Measurements from ENCODE around the gene PTPN4.
"Not testable (repeated sequence)": the region's sequence is repeated elsewhere in the genome, so short reads cannot be mapped to it uniquely, and the experiment has no call there.

Gene PTPN4

DNA sequence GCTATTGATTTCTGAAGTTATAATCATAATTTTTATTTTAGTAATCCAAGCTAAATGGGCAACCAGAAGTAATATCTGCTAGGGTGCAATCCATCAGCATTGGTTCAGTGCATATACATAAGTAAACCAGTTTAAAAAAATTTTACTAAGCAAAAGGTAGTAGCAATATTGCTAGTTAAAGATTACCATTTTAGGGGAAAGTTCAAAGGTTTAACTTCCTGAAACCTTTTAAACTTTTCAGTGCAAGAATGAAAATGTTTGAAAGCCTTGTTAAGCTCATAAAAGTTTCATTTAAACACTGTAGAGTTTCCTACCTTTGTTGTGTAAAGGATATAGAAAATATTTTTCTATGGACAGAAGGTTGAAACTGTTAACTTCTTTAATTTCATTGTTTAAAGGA is 222.2 kb downstream of the PTPN4 start:
- DNase-seq: no peak

GRCh38 chr2:119982506-119982905 is 222.8 kb downstream of the PTPN4 start:
- DNase-seq: no peak

DNA sequence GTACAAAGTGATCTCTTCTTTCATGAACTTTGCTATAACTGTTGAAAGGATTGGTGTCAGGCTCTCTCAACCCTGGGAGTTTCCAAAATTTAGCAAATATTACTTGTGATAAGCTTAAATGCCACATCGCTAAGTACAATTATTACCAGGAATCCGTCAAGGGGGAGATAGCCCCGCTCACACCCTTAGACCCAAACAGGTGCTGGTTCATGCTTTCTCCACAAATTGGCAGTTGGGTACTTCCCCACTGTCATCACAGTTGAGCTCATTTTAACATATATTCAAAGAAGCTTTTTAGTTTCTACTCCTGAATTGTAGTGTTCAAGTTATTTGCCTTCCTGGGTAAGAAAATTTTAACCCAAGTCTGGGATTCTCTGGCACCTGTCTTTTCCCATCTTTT is 223.4 kb downstream of the PTPN4 start:
- no peak for DNase-seq

GRCh38 chr2:119996148-119996547 is 236.4 kb downstream of the PTPN4 start:
- no peak for DNase-seq

- DNase-seq: not testable (repeated sequence)
These were observed 237.5 kb downstream of the PTPN4 start for GRCh38 chr2:119996896-119997891.

GRCh38 chr2:120001471-120001870 is 241.7 kb downstream of the PTPN4 start:
- no peak for DNase-seq

- no peak for DNase-seq
These were observed 244.5 kb downstream of the PTPN4 start for GRCh38 chr2:120004254-120004653.

GRCh38 chr2:120005834-120006521 is 246.3 kb downstream of the PTPN4 start:
- DNase-seq: no peak

DNA sequence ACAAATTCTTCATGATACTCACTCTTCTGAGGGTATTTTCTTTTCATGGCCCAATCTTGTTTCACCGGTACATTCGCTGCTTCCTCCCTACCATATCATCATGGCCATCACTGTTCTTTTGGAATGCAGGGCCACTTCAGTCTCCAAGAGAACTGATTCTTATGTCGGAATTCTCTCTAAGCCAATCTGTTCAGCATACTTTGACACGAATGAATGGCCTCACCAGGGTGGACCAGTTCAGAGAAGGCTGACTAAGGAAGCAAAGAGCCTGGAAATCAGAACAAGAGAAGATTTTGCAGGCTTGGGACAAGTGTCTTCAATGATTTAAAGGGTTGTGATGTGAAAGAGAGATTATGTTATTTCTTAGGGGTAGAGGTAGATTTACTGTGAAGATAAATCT is 248.1 kb downstream of the PTPN4 start:
- no peak for DNase-seq

DNA sequence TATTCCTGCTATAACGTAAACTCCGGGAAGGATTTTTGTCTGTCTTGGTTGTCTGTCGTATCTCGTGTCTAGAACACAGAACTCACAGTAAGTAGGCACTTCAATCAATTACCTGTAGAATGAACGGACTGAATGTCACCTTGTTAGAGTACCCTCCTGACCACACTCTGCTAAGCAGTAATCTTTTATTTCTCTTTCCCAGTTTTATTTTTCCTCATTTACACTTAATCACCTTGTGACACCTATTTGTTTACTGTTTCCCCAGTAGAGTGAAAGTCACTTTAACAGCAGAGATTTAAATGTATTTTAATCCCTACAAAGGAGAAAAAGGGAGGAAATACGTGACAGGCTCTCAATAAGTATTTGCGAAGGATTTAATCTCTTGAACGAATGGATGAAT is 252.6 kb downstream of the PTPN4 start:
- DNase-seq: peak; percentile 66

- DNase-seq: peak; percentile 88
These were observed 253.3 kb downstream of the PTPN4 start, which contains the start of gene EPB41L5 for GRCh38 chr2:120012771-120013596. Gene EPB41L5, plus strand, starts transcription at chr2:120013077. Its CDS starts 6,008 bp downstream, at chr2:120019085.

DNA sequence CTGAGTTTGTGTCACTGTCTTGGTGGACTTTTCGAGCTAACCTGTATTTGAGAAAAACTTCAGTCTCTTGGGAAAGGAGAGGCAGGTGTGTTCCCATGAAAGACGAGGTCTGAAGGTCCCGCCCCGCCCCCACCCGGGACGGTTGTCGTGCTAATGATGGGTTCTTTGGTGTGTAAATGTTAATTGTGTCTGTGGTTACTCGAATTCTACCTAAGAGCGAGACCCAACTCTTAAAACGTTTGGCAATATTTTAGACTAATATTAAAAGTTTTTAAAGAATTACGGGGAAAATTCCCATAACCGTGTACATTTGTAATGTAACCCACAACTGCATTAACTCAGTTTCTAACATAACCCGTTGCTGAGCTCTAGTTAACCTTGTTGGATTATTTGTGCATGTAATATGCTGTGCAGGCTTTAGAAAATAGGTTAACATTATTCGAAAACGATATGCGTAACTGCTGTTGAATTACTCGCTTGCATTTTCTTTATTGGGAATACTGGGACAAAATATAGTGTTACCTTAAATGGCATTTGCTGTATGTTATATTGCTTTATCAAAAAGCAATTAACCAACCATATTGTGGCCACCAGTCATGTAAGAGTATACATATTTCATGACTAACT is 254.0 kb downstream of the PTPN4 start:
- peak; percentile 45 for DNase-seq

- DNase-seq: no peak
These were observed 254.7 kb downstream of the PTPN4 start for GRCh38 chr2:120014226-120014980.

- no peak for DNase-seq
These were observed 257.1 kb downstream of the PTPN4 start for GRCh38 chr2:120016800-120017199.

DNA sequence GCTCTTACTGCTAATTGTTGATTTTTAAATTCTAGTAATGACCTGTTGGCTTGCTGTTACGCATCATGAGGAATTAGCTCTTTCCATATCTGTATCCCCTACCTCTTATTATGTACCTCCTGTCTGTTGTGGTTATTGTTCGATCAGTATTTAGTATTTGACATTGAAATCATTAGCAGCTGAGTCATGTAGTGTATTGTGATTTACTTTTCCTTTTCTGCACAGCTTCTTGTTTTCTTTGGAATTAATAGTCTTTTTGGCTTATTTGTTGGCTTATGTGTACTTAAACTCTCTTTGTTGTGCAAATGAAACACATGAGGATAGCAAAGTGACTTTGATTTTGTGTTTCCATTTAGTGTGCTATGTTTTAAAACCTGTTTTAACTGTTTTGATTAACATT is 257.5 kb downstream of the PTPN4 start:
- DNase-seq: no peak

- DNase-seq: no peak
These were observed 258.8 kb downstream of the PTPN4 start for GRCh38 chr2:120018549-120018948.

- no peak for DNase-seq
These were observed 260.8 kb downstream of the PTPN4 start for GRCh38 chr2:120020554-120020953.

GRCh38 chr2:120022505-120022904 is 262.8 kb downstream of the PTPN4 start:
- DNase-seq: not testable (repeated sequence)

GRCh38 chr2:120026890-120027289 is 267.2 kb downstream of the PTPN4 start:
- DNase-seq: no peak

GRCh38 chr2:120028795-120029194 is 269.1 kb downstream of the PTPN4 start:
- DNase-seq: no peak

Data from NCI-H1105 treated with DMSO at 0.1 percent for 48 hours (cell line).